Panc1 (cell line): ENCODE measurements around the gene IFT57. TPM values are rescaled to one million over a fixed set of nuclear protein-coding genes. Genes with fewer than 3 reads are reported as not detected.

ENCODE experiments used
- ATAC-seq: fragments of 200-7000 bp; cut with Tn5 transposase; 2 replicates; pipeline ENCODE4 v1.9.1; 2020; ENCODE audit warnings: mild to moderate bottlenecking, moderate library complexity
- BruUV-seq: library from RNA; stranded (reverse); fragments of 400-500 nt; replicated peaks from 2 replicates; lab custom pipeline; 2021; lab: Mats Ljungman, UMichigan
- CTCF ChIA-PET: fragments of 300-600 bp; sonication (Branson Sonifier 250); formaldehyde crosslinking; loops from one replicate; lab custom pipeline; 2022; ENCODE audit warnings: antibody characterized with exemption; lab: Charles Lee
- POLR2A ChIA-PET: fragments of 300-600 bp; sonication (Branson Sonifier 250); formaldehyde crosslinking; loops from one replicate; lab custom pipeline; 2022; ENCODE audit warnings: antibody characterized with exemption; lab: Charles Lee
- DNase-seq: peaks from one replicate; pipeline ENCODE4 v3.0.0-alpha.2; 2010; ENCODE audit warnings: low read depth, low spot score
- H3K27ac ChIP-seq: 2 replicates; pipeline ENCODE4 v1.5.1; 2011; ENCODE audit warnings: mild to moderate bottlenecking, low read length, inconsistent platforms
- H3K27me3 ChIP-seq: fragments of 200-500 bp; sonication (Bioruptor generic); 2 replicates; pipeline ENCODE4 v1.6.0; 2014; ENCODE audit warnings: low read length, inconsistent platforms; ENCODE audit not compliant: control insufficient read depth, insufficient read depth
- H3K36me3 ChIP-seq: fragments of 200-500 bp; sonication (Bioruptor generic); 2 replicates; pipeline ENCODE4 v1.5.1; 2014; ENCODE audit warnings: inconsistent platforms, mild to moderate bottlenecking, low read length, moderate library complexity; ENCODE audit not compliant: control insufficient read depth, insufficient read depth
- H3K4me1 ChIP-seq: 2 replicates; pipeline ENCODE4 v1.5.1; 2011; ENCODE audit warnings: inconsistent platforms, mild to moderate bottlenecking, low read length, moderate library complexity; ENCODE audit not compliant: control insufficient read depth, insufficient read depth
- H3K4me3 ChIP-seq, 2 experiments: 2 replicates each; pipeline ENCODE4 v1.5.1; 2011 to 2012; ENCODE audit warnings: low read depth in 2 of 2, low read length in 2 of 2, mild to moderate bottlenecking in 2 of 2, inconsistent platforms in 1 of 2, moderate library complexity in 1 of 2
- H3K9me3 ChIP-seq: fragments of 200-500 bp; sonication (Bioruptor generic); 2 replicates; pipeline ENCODE4 v1.5.1; 2014; ENCODE audit warnings: low read depth, mild to moderate bottlenecking, inconsistent platforms, low read length, moderate library complexity; ENCODE audit not compliant: control insufficient read depth, insufficient read depth
- CTCF ChIP-seq: fragments of 450-650 bp; IDR thresholded peaks from 2 replicates; pipeline ENCODE4 v1.5.1; 2017; ENCODE audit warnings: mild to moderate bottlenecking
- POLR2AphosphoS5 ChIP-seq: IDR thresholded peaks from 2 replicates; pipeline ENCODE4 v1.6.1; 2012; ENCODE audit warnings: mild to moderate bottlenecking, low read depth, low read length, moderate library complexity
- REST ChIP-seq, 2 experiments: IDR thresholded peaks; 2 replicates each; pipeline ENCODE4 v1.6.1; 2011 to 2012; ENCODE audit warnings: low read depth in 2 of 2, control low read depth in 1 of 2, low read length in 1 of 2, mild to moderate bottlenecking in 1 of 2, moderate library complexity in 1 of 2; ENCODE audit not compliant: insufficient read depth in 1 of 2
- SIN3A ChIP-seq: IDR thresholded peaks from 2 replicates; pipeline ENCODE4 v1.6.1; 2012; ENCODE audit warnings: low read depth, mild to moderate bottlenecking, low read length, moderate library complexity, borderline replicate concordance; ENCODE audit not compliant: insufficient read depth
- TCF7L2 ChIP-seq: IDR thresholded peaks from 2 replicates; pipeline ENCODE4 v1.6.1; 2011; ENCODE audit warnings: mild to moderate bottlenecking, low read depth, low read length, inconsistent platforms
- in situ Hi-C: cut with HindIII; loops from 2 replicates; pipeline ENCODE4 v1.10.0; 2016; ENCODE audit warnings: low sequenced_read_pairs, low pct_unique_long_range_greater_than_20kb
- intact Hi-C: fragments of 100-400 bp; cut with micrococcal nuclease; formaldehyde crosslinking; loops from one replicate; pipeline ENCODE4 v1.10.0; 2022; ENCODE audit not compliant: unreplicated experiment
- total RNA-seq: library from RNA; stranded (reverse); gene quantifications from one replicate; pipeline ENCODE4 v1.2.1, GENCODE V29; 2021; ENCODE audit not compliant: unreplicated experiment

Gene IFT57
- total RNA-seq, 1 experiment from 2014 or later, result 45.7 TPM

GRCh38 chr3:108201258-108201657, 21.0 kb downstream of the IFT57 start:
- Histone ChIP-seq H3K36me3 (no peaks in the 10 kb centered on the region), H3K9me3 (no peaks in the 10 kb centered on the region), H3K4me3 (no peak overlapping the region), H3K4me1 (no peaks in the 10 kb centered on the region), H3K27me3 (no peaks in the 10 kb centered on the region), H3K27ac (no peak overlapping the region)
- intact Hi-C loops, result no loop called here
- DNase-seq (no peak), ATAC-seq (no peak)
- CTCF ChIA-PET, result no interaction called here
- BruUV-seq, result no TSS peak
- in situ Hi-C loops, result no loop called here
- no peak for TF ChIP-seq TCF7L2
- no peak for TF ChIP-seq POLR2AphosphoS5
- no peak for TF ChIP-seq SIN3A
- no peak for TF ChIP-seq CTCF
- TF ChIP-seq REST (IDR thresholded peaks at IDR 0.05; ENCODE audit: insufficient read depth in 1 of 2, low read depth in 2 of 2, low read length in 1 of 2), result no peak
- POLR2A ChIA-PET, result no interaction called here

- Histone ChIP-seq H3K9me3 (no peaks in the 10 kb centered on the region), H3K4me3 (no peak overlapping the region), H3K27ac (no peak overlapping the region), H3K4me1 (no peaks in the 10 kb centered on the region), H3K36me3 (no peaks in the 10 kb centered on the region), H3K27me3 (no peaks in the 10 kb centered on the region)
- ChIA-PET CTCF (no interaction called here), POLR2A (no interaction called here)
- ATAC-seq, result no peak
- BruUV-seq, result no TSS peak
- intact Hi-C loops, result no loop called here
- in situ Hi-C loops, result no loop called here
- TF ChIP-seq REST (IDR thresholded peaks at IDR 0.05; ENCODE audit: insufficient read depth in 1 of 2, low read depth in 2 of 2, low read length in 1 of 2) (no peak), SIN3A (no peak)
- no peak for DNase-seq
Measured at GRCh38 chr3:108200578-108200977, 21.6 kb downstream of the IFT57 start.
